ENCODE results near the gene AKAP10.

- TF ChIP-seq TARDBP (IDR thresholded peaks at IDR 0.05; ENCODE audit: borderline replicate concordance): peak; percentile 52; the same call in 1 of the 2 replicates
- peak; percentile 56 for TF ChIP-seq POLR2A (IDR thresholded peaks at IDR 0.05; ENCODE audit: low read depth, low read length)
- TF ChIP-seq SMC3 (IDR thresholded peaks at IDR 0.05; ENCODE audit: borderline replicate concordance, low read length): no peak
- no peak for TF ChIP-seq ZNF217 (IDR thresholded peaks at IDR 0.05)
Observed at GRCh38 chr17:19867329-19868078, 110.1 kb downstream of the AKAP10 start, which contains the start of gene ULK2.
